ENCODE measurements around the gene MADD.

- TF ChIP-seq CTCF (IDR thresholded peaks at IDR 0.05) (peak in 5 of 7 experiments; percentile 22 to 58 (median 42)), POLR2A (IDR thresholded peaks at IDR 0.05) (no peak), EP300 (IDR thresholded peaks at IDR 0.05) (no peak), POLR2AphosphoS5 (IDR thresholded peaks at IDR 0.05) (peak in 2 of 3 donors; percentile 24 to 40)
Observed at GRCh38 chr11:47257517-47258316, 12.2 kb upstream of the MADD start, which contains the start of gene NR1H3.

All from stomach (tissue), 4 donors.